ENCODE results near the gene METTL26.

The METTL26 gene

GRCh38 chr16:637081-638018 lies 1.2 kb upstream of the METTL26 start:
- no peak for DNase-seq

- no peak for DNase-seq
Observed at GRCh38 chr16:635573-636205, 416 bp downstream of the METTL26 start.

- DNase-seq: no peak
Observed at GRCh38 chr16:634996-635395, 1.1 kb downstream of the METTL26 start.

GRCh38 chr16:634051-634670 lies 1.9 kb downstream of the METTL26 start:
- DNase-seq: no peak

- DNase-seq: no peak
Observed at GRCh38 chr16:633336-634050, 2.6 kb downstream of the METTL26 start.

GRCh38 chr16:632486-633335 lies 3.4 kb downstream of the METTL26 start:
- no peak for DNase-seq

- DNase-seq: no peak
Observed at GRCh38 chr16:631808-632358, 4.2 kb downstream of the METTL26 start.

- no peak for DNase-seq
Observed at GRCh38 chr16:630815-631405, 5.2 kb downstream of the METTL26 start, which contains the start of gene WFIKKN1. Gene WFIKKN1, plus strand, starts transcription at chr16:630985. Its CDS starts 269 bp downstream, at chr16:631254.

- DNase-seq: no peak
Observed at GRCh38 chr16:630249-630814, 5.8 kb downstream of the METTL26 start.

GRCh38 chr16:629833-630248 lies 6.3 kb downstream of the METTL26 start:
- no peak for DNase-seq

- DNase-seq: no peak
Observed at GRCh38 chr16:629185-629832, 6.8 kb downstream of the METTL26 start.

- no peak for DNase-seq
Observed at GRCh38 chr16:628321-629061, 7.6 kb downstream of the METTL26 start.

- DNase-seq: peak; percentile 45
Observed at GRCh38 chr16:627454-628239, 8.5 kb downstream of the METTL26 start.

- DNase-seq: no peak
Observed at GRCh38 chr16:626787-627453, 9.2 kb downstream of the METTL26 start.

- DNase-seq: no peak
Observed at GRCh38 chr16:625977-626765, 9.9 kb downstream of the METTL26 start.

- no peak for DNase-seq
Observed at GRCh38 chr16:625117-625976, 10.8 kb downstream of the METTL26 start.
